ENCODE measurements around the gene HIVEP3.

Gene HIVEP3

GRCh38 chr1:41533731-41534080 lies 385.0 kb downstream of the HIVEP3 start:
- Mint-ChIP-seq H3K36me3 (ENCODE audit: low read depth) (no peaks in the 10 kb centered on the region), H3K27ac (no peak overlapping the region), H3K4me1 (peaks cover 34% of the 10 kb centered on the region)

GRCh38 chr1:41533016-41533730 lies 385.5 kb downstream of the HIVEP3 start:
- Mint-ChIP-seq H3K27ac (no peak overlapping the region), H3K4me3 (no peak overlapping the region), H3K4me1 (peaks cover 29% of the 10 kb centered on the region), H3K36me3 (ENCODE audit: low read depth) (no peaks in the 10 kb centered on the region), H3K27me3 (ENCODE audit: low read depth) (peaks cover 33% of the 10 kb centered on the region), H3K9me3 (no peaks in the 10 kb centered on the region)
- TF ChIP-seq, protein P1, sequence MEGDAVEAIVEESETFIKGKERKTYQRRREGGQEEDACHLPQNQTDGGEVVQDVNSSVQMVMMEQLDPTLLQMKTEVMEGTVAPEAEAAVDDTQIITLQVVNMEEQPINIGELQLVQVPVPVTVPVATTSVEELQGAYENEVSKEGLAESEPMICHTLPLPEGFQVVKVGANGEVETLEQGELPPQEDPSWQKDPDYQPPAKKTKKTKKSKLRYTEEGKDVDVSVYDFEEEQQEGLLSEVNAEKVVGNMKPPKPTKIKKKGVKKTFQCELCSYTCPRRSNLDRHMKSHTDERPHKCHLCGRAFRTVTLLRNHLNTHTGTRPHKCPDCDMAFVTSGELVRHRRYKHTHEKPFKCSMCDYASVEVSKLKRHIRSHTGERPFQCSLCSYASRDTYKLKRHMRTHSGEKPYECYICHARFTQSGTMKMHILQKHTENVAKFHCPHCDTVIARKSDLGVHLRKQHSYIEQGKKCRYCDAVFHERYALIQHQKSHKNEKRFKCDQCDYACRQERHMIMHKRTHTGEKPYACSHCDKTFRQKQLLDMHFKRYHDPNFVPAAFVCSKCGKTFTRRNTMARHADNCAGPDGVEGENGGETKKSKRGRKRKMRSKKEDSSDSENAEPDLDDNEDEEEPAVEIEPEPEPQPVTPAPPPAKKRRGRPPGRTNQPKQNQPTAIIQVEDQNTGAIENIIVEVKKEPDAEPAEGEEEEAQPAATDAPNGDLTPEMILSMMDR (IDR thresholded peaks at IDR 0.05; ENCODE audit: unreplicated experiment in 3 of 3): no peak

More at GRCh38 chr1:41533731-41534080, 385.0 kb downstream of the HIVEP3 start:
- Mint-ChIP-seq H3K27me3 (ENCODE audit: low read depth) (peaks cover 37% of the 10 kb centered on the region), H3K9me3 (no peaks in the 10 kb centered on the region), H3K4me3 (no peak overlapping the region)
- TF ChIP-seq, protein P1 (IDR thresholded peaks at IDR 0.05; ENCODE audit: unreplicated experiment in 3 of 3): no peak

DNA sequence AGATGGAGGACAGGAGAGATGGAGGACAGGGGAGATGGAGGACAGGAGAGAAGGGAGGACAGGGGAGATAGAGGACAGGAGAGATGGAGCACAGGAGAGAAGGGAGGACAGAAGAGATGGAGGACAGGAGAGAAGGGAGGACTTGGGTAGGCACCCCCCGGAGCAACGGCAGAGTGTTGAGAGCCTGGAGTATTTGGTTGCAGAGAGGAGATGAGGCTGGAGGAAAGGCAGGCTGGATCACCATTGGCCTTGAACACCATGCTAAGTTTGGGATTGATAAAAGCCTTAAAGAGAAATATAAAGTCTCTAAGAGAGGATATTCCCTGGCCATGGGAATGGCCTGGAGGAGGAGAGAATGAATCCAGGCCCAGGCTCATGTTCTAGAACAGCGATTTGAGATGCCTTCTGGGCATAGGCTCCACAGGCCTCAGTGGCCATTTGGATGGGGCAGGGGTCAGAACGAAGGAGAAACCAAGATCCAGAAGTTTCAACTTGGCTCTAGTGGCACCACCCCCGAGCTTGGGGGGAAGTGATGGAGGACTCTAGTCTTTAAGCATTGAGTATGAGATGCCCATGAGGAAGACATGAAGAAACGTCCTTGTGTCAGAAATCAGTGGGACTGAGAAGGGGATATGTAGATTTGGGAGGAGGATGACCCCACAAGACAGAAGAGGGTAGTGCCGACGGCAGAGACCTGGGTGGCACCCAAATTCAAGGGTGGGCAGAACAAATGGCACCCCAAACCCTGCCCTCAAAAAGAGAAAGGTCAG lies 386.3 kb downstream of the HIVEP3 start:
- no peaks in the 10 kb centered on the region for H3K9me3 Mint-ChIP-seq
- TF ChIP-seq, protein P1 (IDR thresholded peaks at IDR 0.05; ENCODE audit: unreplicated experiment in 3 of 3): no peak
- H3K4me3 Mint-ChIP-seq: no peak overlapping the region
- H3K27me3 Mint-ChIP-seq (ENCODE audit: low read depth): peaks cover 31% of the 10 kb centered on the region
- no peaks in the 10 kb centered on the region for H3K36me3 Mint-ChIP-seq (ENCODE audit: low read depth)
- H3K4me1 Mint-ChIP-seq: peaks cover 21% of the 10 kb centered on the region
- no peak overlapping the region for H3K27ac Mint-ChIP-seq

DNA sequence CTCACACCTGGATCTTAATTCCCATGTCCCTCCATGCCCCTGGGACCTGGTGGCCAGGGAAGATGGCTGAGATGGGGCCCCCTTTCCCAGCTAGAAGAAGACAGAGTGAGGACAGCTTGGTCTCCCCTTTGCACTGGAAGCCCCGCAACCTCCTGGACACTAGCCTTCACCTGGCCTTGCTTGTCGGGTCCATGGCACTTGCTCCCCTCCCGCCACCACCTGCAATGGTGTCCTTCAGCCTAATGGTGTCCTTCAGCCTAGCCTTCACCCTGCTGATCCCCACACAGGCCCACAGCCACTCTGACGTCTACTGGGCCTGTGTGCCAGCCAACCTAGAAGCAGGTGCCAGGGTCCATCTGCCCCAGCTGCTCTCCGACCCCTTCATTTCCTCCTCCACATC lies 388.3 kb downstream of the HIVEP3 start:
- peaks cover 30% of the 10 kb centered on the region for H3K27me3 Mint-ChIP-seq (ENCODE audit: low read depth)
- H3K27ac Mint-ChIP-seq: no peak overlapping the region
- H3K9me3 Mint-ChIP-seq: no peaks in the 10 kb centered on the region

DNA sequence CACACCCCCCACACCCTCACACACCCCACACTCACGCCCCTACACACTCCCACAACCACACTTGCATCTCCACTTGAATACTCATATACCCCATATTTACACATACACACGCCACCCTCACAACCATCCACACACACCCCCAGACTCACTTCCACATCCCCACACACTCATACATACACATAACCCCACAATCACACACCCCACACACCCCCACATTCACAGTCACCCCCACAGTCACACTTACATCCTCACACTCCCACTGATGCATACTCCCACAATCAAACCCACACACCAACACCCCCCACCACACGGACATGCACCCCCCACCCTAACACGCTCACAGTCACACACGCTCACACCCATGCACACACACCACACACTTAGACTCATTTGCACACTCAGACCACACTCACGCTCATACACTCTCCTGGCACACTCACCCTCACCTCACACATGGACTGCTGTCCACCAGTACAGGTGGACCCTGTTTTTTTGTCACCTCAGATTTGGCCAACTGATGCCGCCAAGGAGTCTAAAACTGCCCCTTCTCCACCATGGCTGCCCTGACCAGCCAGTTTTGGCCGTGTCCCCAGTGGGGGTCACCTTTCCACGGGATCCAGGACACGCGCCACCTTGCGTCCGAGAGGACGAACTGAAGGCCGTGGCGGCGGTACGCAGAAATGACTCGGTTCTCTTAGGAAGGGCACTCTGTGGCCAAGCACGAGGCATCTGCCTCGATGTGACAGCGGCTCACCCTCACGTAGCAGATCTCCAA lies 388.9 kb downstream of the HIVEP3 start:
- TF ChIP-seq, protein P1 (IDR thresholded peaks at IDR 0.05; ENCODE audit: unreplicated experiment in 3 of 3): no peak
- no peaks in the 10 kb centered on the region for H3K4me1 Mint-ChIP-seq
- H3K27me3 Mint-ChIP-seq (ENCODE audit: low read depth): peaks cover 30% of the 10 kb centered on the region
- H3K27ac Mint-ChIP-seq: no peak overlapping the region
- no peak overlapping the region for H3K4me3 Mint-ChIP-seq
- H3K9me3 Mint-ChIP-seq: no peaks in the 10 kb centered on the region
- no peaks in the 10 kb centered on the region for H3K36me3 Mint-ChIP-seq (ENCODE audit: low read depth)

More for the DNA sequence above, 388.3 kb downstream of the HIVEP3 start:
- TF ChIP-seq, protein P1 (IDR thresholded peaks at IDR 0.05; ENCODE audit: unreplicated experiment in 3 of 3): no peak
- H3K4me1 Mint-ChIP-seq: peaks cover 1% of the 10 kb centered on the region
- no peaks in the 10 kb centered on the region for H3K36me3 Mint-ChIP-seq (ENCODE audit: low read depth)
- no peak overlapping the region for H3K4me3 Mint-ChIP-seq

All from nephron (organoid).